Duodenal mucosa (tissue), 2 donors: ENCODE data around the gene EID2.

Source experiments
- H3K27ac ChIP-seq: one replicate; pipeline ENCODE4 v1.7.0; 2013; ENCODE audit warnings: low read depth, low read length
- H3K27me3 ChIP-seq, 2 donors: one replicate each; pipeline ENCODE4 v1.7.0; 2013; ENCODE audit warnings: low read length in 2 of 2, control low read depth in 1 of 2; ENCODE audit not compliant: insufficient read depth in 2 of 2, control insufficient read depth in 1 of 2
- H3K36me3 ChIP-seq, 2 donors: one replicate each; pipeline ENCODE4 v1.7.0; 2013; ENCODE audit warnings: low read length in 2 of 2, control low read depth in 1 of 2; ENCODE audit not compliant: insufficient read depth in 2 of 2, control insufficient read depth in 1 of 2
- H3K4me1 ChIP-seq, 2 donors: one replicate each; pipeline ENCODE4 v1.7.0; 2013; ENCODE audit warnings: low read length in 2 of 2, control low read depth in 1 of 2; ENCODE audit not compliant: insufficient read depth in 2 of 2, control insufficient read depth in 1 of 2
- H3K4me3 ChIP-seq, 2 donors: one replicate each; pipeline ENCODE4 v1.7.0; 2013; ENCODE audit warnings: low read length in 2 of 2, low read depth in 1 of 2
- H3K9ac ChIP-seq, 2 donors: one replicate each; pipeline ENCODE4 v1.7.0; 2013; ENCODE audit warnings: low read length in 2 of 2, low read depth in 1 of 2
- H3K9me3 ChIP-seq, 2 donors: one replicate each; pipeline ENCODE4 v1.7.0; 2013; ENCODE audit warnings: low read length in 2 of 2, control low read depth in 1 of 2; ENCODE audit not compliant: control insufficient read depth in 1 of 2

The EID2 gene

GRCh38 chr19:39496063-39496462 lies 43.9 kb downstream of the EID2 start:
- H3K4me1 ChIP-seq, result peaks cover 0 to 17% of the 10 kb centered on the region in 2 donors
- no peak overlapping the region for H3K27ac ChIP-seq
- H3K9ac ChIP-seq, result no peak overlapping the region

GRCh38 chr19:39494661-39495060 lies 45.3 kb downstream of the EID2 start:
- no peak overlapping the region for H3K9ac ChIP-seq
- peaks cover 0 to 13% of the 10 kb centered on the region in 2 donors for H3K36me3 ChIP-seq
- H3K27ac ChIP-seq, result no peak overlapping the region
- H3K4me1 ChIP-seq, result peaks cover 0 to 17% of the 10 kb centered on the region in 2 donors
- no peaks in the 10 kb centered on the region for H3K9me3 ChIP-seq
- H3K27me3 ChIP-seq, result peaks cover 15 to 17% of the 10 kb centered on the region in 2 donors
- no peak overlapping the region for H3K4me3 ChIP-seq

More at GRCh38 chr19:39496063-39496462, 43.9 kb downstream of the EID2 start:
- Histone ChIP-seq H3K9me3 (no peaks in the 10 kb centered on the region), H3K4me3 (no peak overlapping the region), H3K36me3 (peaks cover 0 to 5% of the 10 kb centered on the region in 2 donors), H3K27me3 (peaks cover 20 to 26% of the 10 kb centered on the region in 2 donors)

- Histone ChIP-seq H3K9ac (no peak overlapping the region), H3K4me1 (peaks cover 0 to 1% of the 10 kb centered on the region in 2 donors), H3K9me3 (no peaks in the 10 kb centered on the region), H3K36me3 (peaks cover 11 to 32% of the 10 kb centered on the region in 2 donors), H3K27me3 (peaks cover 0 to under 1% of the 10 kb centered on the region in 2 donors), H3K27ac (no peak overlapping the region), H3K4me3 (no peak overlapping the region)
These were observed 47.2 kb downstream of the EID2 start for GRCh38 chr19:39492788-39493187.

- no peak overlapping the region for H3K4me3 ChIP-seq
- H3K36me3 ChIP-seq, result peaks cover 12 to 33% of the 10 kb centered on the region in 2 donors
- no peaks in the 10 kb centered on the region for H3K4me1 ChIP-seq
- H3K9me3 ChIP-seq, result no peaks in the 10 kb centered on the region
- no peaks in the 10 kb centered on the region for H3K27me3 ChIP-seq
- no peak overlapping the region for H3K9ac ChIP-seq
- H3K27ac ChIP-seq, result no peak overlapping the region
These were observed 47.7 kb downstream of the EID2 start for GRCh38 chr19:39492225-39492624.

- Histone ChIP-seq H3K36me3 (peaks cover 19 to 52% of the 10 kb centered on the region in 2 donors), H3K4me3 (no peak overlapping the region), H3K27me3 (no peaks in the 10 kb centered on the region), H3K27ac (no peak overlapping the region), H3K4me1 (no peaks in the 10 kb centered on the region), H3K9me3 (no peaks in the 10 kb centered on the region), H3K9ac (no peak overlapping the region)
These were observed 50.2 kb downstream of the EID2 start for GRCh38 chr19:39489756-39490155.
